ENCODE measurements around the gene AAK1. TPM values are rescaled to one million over a fixed set of nuclear protein-coding genes. Genes with fewer than 3 reads are reported as not detected.

Gene AAK1
- total and polyA plus RNA-seq, 2 experiments from 2014 or later = 39.0 to 52.4 TPM

GRCh38 chr2:69615078-69615625, 28.4 kb downstream of the AAK1 start:
- peaks cover 11% of the 10 kb centered on the region; the same call in 1 of the 2 replicates for H3K9me2 ChIP-seq (ENCODE audit: insufficient read depth)
- Mint-ChIP-seq H3K4me1 (no peaks in the 10 kb centered on the region), H3K4me3 (no peak overlapping the region), H3K27ac (no peak overlapping the region), H3K27me3 (ENCODE audit: insufficient read depth, low read depth, poor library complexity) (peaks cover 4% of the 10 kb centered on the region), H3K36me3 (ENCODE audit: low read depth) (peaks cover 14% of the 10 kb centered on the region), H3K9me3 (peaks cover 2% of the 10 kb centered on the region; the same call in 1 of the 3 replicates)
- H3K27ac ChIP-seq (ENCODE audit: low read depth) = no peak overlapping the region
- H3F3A ChIP-seq (replicated peaks; ENCODE audit: low read depth) = no peaks in the 10 kb centered on the region
- H4K20me1 ChIP-seq (replicated peaks; ENCODE audit: insufficient read depth) = peaks cover 12% of the 10 kb centered on the region; the same call in 1 of the 2 replicates
- H3K4me3 ChIP-seq = no peak overlapping the region
- ATAC-seq = no peak
- no peaks in the 10 kb centered on the region for H3K36me3 ChIP-seq (ENCODE audit: insufficient read depth)
- peaks cover 70% of the 10 kb centered on the region for H3K79me2 ChIP-seq (replicated peaks; ENCODE audit: insufficient read depth)
- H3K4me1 ChIP-seq (ENCODE audit: insufficient read depth) = peaks cover 6% of the 10 kb centered on the region
- no peaks in the 10 kb centered on the region for H3K27me3 ChIP-seq (ENCODE audit: insufficient read depth)
- TF ChIP-seq ETS1 (IDR thresholded peaks at IDR 0.05) (no peak), REST (IDR thresholded peaks at IDR 0.05; ENCODE audit: unreplicated experiment) (no peak), ZNF331 (CRISPR knock-in tag; IDR thresholded peaks at IDR 0.05; ENCODE audit: low read depth) (no peak), ZNF462 (CRISPR knock-in tag; IDR thresholded peaks at IDR 0.05) (no peak), STAT1 (IDR thresholded peaks at IDR 0.05; ENCODE audit: unreplicated experiment) (no peak), CREB1 (CRISPR knock-in tag; IDR thresholded peaks at IDR 0.05; ENCODE audit: low read depth) (no peak), EZH2phosphoT487 (IDR thresholded peaks at IDR 0.05; ENCODE audit: unreplicated experiment) (no peak), EZH2 (IDR thresholded peaks at IDR 0.05; ENCODE audit: low read depth, unreplicated experiment) (no peak), NANOG (IDR thresholded peaks at IDR 0.05; ENCODE audit: borderline replicate concordance) (no peak), ZNF114 (CRISPR knock-in tag; IDR thresholded peaks at IDR 0.05) (no peak), JUNB (IDR thresholded peaks at IDR 0.05; ENCODE audit: unreplicated experiment) (no peak), POLR2AphosphoS5 (IDR thresholded peaks at IDR 0.05; ENCODE audit: low read depth) (no peak), CTCF (conservative IDR thresholded peaks at IDR 0.05; ENCODE audit: low read depth in 2 of 2) (no peak)
- H2AFZ ChIP-seq = no peak overlapping the region
- H3K4me2 ChIP-seq = no peak overlapping the region
- DNase-seq (ENCODE audit: low spot score) = no peak

Data from GM23338 (cell line).